Panc1 (cell line): ENCODE results near the gene CFAP58. TPM values are rescaled to one million over a fixed set of nuclear protein-coding genes. Genes with fewer than 3 reads are reported as not detected.

Source experiments
- ATAC-seq: fragments of 200-7000 bp; cut with Tn5 transposase; 2 replicates; pipeline ENCODE4 v1.9.1; 2020; ENCODE audit warnings: mild to moderate bottlenecking, moderate library complexity
- BruUV-seq: library from RNA; stranded (reverse); fragments of 400-500 nt; replicated peaks from 2 replicates; lab custom pipeline; 2021; lab: Mats Ljungman, UMichigan
- CTCF ChIA-PET: fragments of 300-600 bp; sonication (Branson Sonifier 250); formaldehyde crosslinking; loops from one replicate; lab custom pipeline; 2022; ENCODE audit warnings: antibody characterized with exemption; lab: Charles Lee
- POLR2A ChIA-PET: fragments of 300-600 bp; sonication (Branson Sonifier 250); formaldehyde crosslinking; loops from one replicate; lab custom pipeline; 2022; ENCODE audit warnings: antibody characterized with exemption; lab: Charles Lee
- DNase-seq: peaks from one replicate; pipeline ENCODE4 v3.0.0-alpha.2; 2010; ENCODE audit warnings: low read depth, low spot score
- H3K27ac ChIP-seq: 2 replicates; pipeline ENCODE4 v1.5.1; 2011; ENCODE audit warnings: mild to moderate bottlenecking, low read length, inconsistent platforms
- H3K27me3 ChIP-seq: fragments of 200-500 bp; sonication (Bioruptor generic); 2 replicates; pipeline ENCODE4 v1.6.0; 2014; ENCODE audit warnings: low read length, inconsistent platforms; ENCODE audit not compliant: control insufficient read depth, insufficient read depth
- H3K36me3 ChIP-seq: fragments of 200-500 bp; sonication (Bioruptor generic); 2 replicates; pipeline ENCODE4 v1.5.1; 2014; ENCODE audit warnings: inconsistent platforms, mild to moderate bottlenecking, low read length, moderate library complexity; ENCODE audit not compliant: control insufficient read depth, insufficient read depth
- H3K4me1 ChIP-seq: 2 replicates; pipeline ENCODE4 v1.5.1; 2011; ENCODE audit warnings: inconsistent platforms, mild to moderate bottlenecking, low read length, moderate library complexity; ENCODE audit not compliant: control insufficient read depth, insufficient read depth
- H3K4me3 ChIP-seq, 2 experiments: 2 replicates each; pipeline ENCODE4 v1.5.1; 2011 to 2012; ENCODE audit warnings: low read depth in 2 of 2, low read length in 2 of 2, mild to moderate bottlenecking in 2 of 2, inconsistent platforms in 1 of 2, moderate library complexity in 1 of 2
- H3K9me3 ChIP-seq: fragments of 200-500 bp; sonication (Bioruptor generic); 2 replicates; pipeline ENCODE4 v1.5.1; 2014; ENCODE audit warnings: low read depth, mild to moderate bottlenecking, inconsistent platforms, low read length, moderate library complexity; ENCODE audit not compliant: control insufficient read depth, insufficient read depth
- POLR2AphosphoS5 ChIP-seq: IDR thresholded peaks from 2 replicates; pipeline ENCODE4 v1.6.1; 2012; ENCODE audit warnings: mild to moderate bottlenecking, low read depth, low read length, moderate library complexity
- SIN3A ChIP-seq: IDR thresholded peaks from 2 replicates; pipeline ENCODE4 v1.6.1; 2012; ENCODE audit warnings: low read depth, mild to moderate bottlenecking, low read length, moderate library complexity, borderline replicate concordance; ENCODE audit not compliant: insufficient read depth
- TCF7L2 ChIP-seq: IDR thresholded peaks from 2 replicates; pipeline ENCODE4 v1.6.1; 2011; ENCODE audit warnings: mild to moderate bottlenecking, low read depth, low read length, inconsistent platforms
- in situ Hi-C: cut with HindIII; loops from 2 replicates; pipeline ENCODE4 v1.10.0; 2016; ENCODE audit warnings: low sequenced_read_pairs, low pct_unique_long_range_greater_than_20kb
- intact Hi-C: fragments of 100-400 bp; cut with micrococcal nuclease; formaldehyde crosslinking; loops from one replicate; pipeline ENCODE4 v1.10.0; 2022; ENCODE audit not compliant: unreplicated experiment
- total RNA-seq: library from RNA; stranded (reverse); gene quantifications from one replicate; pipeline ENCODE4 v1.2.1, GENCODE V29; 2021; ENCODE audit not compliant: unreplicated experiment
- TF ChIP-seq, protein P1 (sequence below), 2 experiments: IDR thresholded peaks; 2 replicates each; pipeline ENCODE4 v1.6.1; 2011 to 2012; ENCODE audit warnings: low read depth in 2 of 2, control low read depth in 1 of 2, low read length in 1 of 2, mild to moderate bottlenecking in 1 of 2, moderate library complexity in 1 of 2; ENCODE audit not compliant: insufficient read depth in 1 of 2
- TF ChIP-seq, protein P2 (sequence below): fragments of 450-650 bp; IDR thresholded peaks from 2 replicates; pipeline ENCODE4 v1.5.1; 2017; ENCODE audit warnings: mild to moderate bottlenecking

The CFAP58 gene
- total RNA-seq, 1 experiment from 2014 or later, result 2.0 TPM

DNA sequence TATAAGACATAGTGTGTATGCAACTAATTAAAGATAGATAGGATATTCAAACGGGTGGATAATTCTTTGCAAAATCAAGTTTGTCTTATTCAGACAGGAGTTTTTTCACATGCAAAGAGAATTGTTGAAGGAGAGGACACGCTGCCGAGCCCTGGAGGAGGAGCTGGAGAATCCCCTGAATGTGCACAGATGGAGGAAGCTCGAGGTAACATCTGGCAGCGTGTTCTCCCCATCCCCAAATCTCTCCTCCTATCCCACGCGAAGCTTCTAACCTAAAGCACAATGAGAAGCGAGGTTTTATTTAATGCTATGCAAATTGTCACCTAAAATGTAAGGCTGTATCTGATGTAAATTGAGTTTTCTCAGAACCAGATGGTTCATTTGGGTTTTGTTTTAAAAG, 50.0 kb downstream of the CFAP58 start:
- ATAC-seq (no peak), DNase-seq (no peak)
- H3K9me3 ChIP-seq, result no peaks in the 10 kb centered on the region
- intact Hi-C loops (no loop called here), in situ Hi-C loops (no loop called here)
- H3K27ac ChIP-seq, result no peak overlapping the region
- ChIA-PET CTCF (interaction anchor here (0.6 kb wide), 1 partner anchor 35 kb away, joined by 5 read pairs; no protein-coding TSS in a partner anchor), POLR2A (no interaction called here)
- H3K36me3 ChIP-seq, result no peaks in the 10 kb centered on the region
- peaks cover 21% of the 10 kb centered on the region for H3K27me3 ChIP-seq
- no peak for TF ChIP-seq SIN3A
- TF ChIP-seq, protein P1, sequence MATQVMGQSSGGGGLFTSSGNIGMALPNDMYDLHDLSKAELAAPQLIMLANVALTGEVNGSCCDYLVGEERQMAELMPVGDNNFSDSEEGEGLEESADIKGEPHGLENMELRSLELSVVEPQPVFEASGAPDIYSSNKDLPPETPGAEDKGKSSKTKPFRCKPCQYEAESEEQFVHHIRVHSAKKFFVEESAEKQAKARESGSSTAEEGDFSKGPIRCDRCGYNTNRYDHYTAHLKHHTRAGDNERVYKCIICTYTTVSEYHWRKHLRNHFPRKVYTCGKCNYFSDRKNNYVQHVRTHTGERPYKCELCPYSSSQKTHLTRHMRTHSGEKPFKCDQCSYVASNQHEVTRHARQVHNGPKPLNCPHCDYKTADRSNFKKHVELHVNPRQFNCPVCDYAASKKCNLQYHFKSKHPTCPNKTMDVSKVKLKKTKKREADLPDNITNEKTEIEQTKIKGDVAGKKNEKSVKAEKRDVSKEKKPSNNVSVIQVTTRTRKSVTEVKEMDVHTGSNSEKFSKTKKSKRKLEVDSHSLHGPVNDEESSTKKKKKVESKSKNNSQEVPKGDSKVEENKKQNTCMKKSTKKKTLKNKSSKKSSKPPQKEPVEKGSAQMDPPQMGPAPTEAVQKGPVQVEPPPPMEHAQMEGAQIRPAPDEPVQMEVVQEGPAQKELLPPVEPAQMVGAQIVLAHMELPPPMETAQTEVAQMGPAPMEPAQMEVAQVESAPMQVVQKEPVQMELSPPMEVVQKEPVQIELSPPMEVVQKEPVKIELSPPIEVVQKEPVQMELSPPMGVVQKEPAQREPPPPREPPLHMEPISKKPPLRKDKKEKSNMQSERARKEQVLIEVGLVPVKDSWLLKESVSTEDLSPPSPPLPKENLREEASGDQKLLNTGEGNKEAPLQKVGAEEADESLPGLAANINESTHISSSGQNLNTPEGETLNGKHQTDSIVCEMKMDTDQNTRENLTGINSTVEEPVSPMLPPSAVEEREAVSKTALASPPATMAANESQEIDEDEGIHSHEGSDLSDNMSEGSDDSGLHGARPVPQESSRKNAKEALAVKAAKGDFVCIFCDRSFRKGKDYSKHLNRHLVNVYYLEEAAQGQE (IDR thresholded peaks at IDR 0.05; ENCODE audit: insufficient read depth in 1 of 2, low read depth in 2 of 2, low read length in 1 of 2), result no peak
- H3K4me1 ChIP-seq, result no peaks in the 10 kb centered on the region; the same call in 1 of the 2 replicates
- no peak overlapping the region for H3K4me3 ChIP-seq
- BruUV-seq, result no TSS peak

DNA sequence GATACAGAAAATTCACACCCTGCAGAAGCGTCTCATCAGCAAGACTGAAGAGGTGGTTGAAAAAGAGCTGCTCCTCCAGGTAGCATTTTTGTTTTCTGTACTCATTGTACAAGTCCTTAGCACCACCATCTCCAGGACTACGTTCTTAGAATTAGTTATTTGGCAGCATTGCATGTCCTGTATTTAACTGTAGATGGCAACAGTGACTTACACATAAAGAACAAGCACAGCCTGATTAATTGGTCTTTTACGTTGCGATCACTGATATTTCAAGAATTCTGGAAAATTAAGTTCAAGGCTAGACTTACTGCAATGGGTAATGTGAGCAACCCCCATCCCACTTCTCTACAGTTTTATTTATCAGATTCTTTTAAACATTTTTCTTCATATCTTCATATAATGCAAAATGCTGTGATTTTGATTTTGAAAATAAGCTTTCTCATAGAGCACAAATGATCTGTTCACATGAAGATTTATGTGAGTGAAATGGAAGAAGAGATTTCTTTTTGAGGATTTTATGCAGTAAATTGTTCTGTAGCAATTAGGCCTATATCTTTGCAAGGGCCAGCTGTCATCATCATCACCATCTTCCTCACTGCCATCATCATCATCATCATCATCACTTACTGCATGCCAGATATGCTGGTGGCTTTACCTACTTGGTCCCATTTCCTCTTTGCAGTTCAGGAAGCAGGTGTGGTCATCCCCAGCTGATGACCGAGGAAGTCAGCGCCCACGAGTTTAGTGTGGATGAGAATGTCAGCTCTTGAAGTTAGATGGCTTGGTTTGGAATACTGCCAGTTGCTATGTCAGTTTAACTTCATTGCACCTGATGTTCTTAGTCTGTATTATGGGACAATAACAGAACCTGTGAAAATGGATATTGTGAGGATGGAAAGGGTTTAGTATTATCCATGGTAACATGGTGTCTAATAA, 53.4 kb downstream of the CFAP58 start:
- Histone ChIP-seq H3K4me1 (no peaks in the 10 kb centered on the region; the same call in 1 of the 2 replicates), H3K27me3 (peaks cover 16% of the 10 kb centered on the region), H3K27ac (no peak overlapping the region), H3K4me3 (no peak overlapping the region), H3K36me3 (no peaks in the 10 kb centered on the region), H3K9me3 (no peaks in the 10 kb centered on the region)
- CTCF ChIA-PET, result interaction anchor here (0.6 to 0.9 kb wide), 3 partner anchors 140 to 215 kb away, joined by 3 read pairs; no protein-coding TSS in a partner anchor
- TF ChIP-seq, protein P2, sequence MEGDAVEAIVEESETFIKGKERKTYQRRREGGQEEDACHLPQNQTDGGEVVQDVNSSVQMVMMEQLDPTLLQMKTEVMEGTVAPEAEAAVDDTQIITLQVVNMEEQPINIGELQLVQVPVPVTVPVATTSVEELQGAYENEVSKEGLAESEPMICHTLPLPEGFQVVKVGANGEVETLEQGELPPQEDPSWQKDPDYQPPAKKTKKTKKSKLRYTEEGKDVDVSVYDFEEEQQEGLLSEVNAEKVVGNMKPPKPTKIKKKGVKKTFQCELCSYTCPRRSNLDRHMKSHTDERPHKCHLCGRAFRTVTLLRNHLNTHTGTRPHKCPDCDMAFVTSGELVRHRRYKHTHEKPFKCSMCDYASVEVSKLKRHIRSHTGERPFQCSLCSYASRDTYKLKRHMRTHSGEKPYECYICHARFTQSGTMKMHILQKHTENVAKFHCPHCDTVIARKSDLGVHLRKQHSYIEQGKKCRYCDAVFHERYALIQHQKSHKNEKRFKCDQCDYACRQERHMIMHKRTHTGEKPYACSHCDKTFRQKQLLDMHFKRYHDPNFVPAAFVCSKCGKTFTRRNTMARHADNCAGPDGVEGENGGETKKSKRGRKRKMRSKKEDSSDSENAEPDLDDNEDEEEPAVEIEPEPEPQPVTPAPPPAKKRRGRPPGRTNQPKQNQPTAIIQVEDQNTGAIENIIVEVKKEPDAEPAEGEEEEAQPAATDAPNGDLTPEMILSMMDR, result peak; percentile 81
- TF ChIP-seq, protein P1 (IDR thresholded peaks at IDR 0.05; ENCODE audit: insufficient read depth in 1 of 2, low read depth in 2 of 2, low read length in 1 of 2), result no peak
- no peak for TF ChIP-seq SIN3A
- no peak for TF ChIP-seq TCF7L2
- TF ChIP-seq POLR2AphosphoS5, result no peak
- DNase-seq (peak; percentile 18), ATAC-seq (peak; percentile 91)
- no TSS peak for BruUV-seq
- in situ Hi-C loops (no loop called here), intact Hi-C loops (loop anchor here (2.0 kb wide), 3 partner anchors 174 to 518 kb away; no protein-coding TSS in a partner anchor)
- POLR2A ChIA-PET, result no interaction called here
